Measurements from ENCODE around the gene TNFAIP8. TPM values are rescaled to one million over a fixed set of nuclear protein-coding genes. Genes with fewer than 3 reads are reported as not detected.

The TNFAIP8 gene
- total RNA-seq, 1 experiment from 2014 or later, result 8.0 TPM

- Histone ChIP-seq H3K36me3 (ENCODE audit: control insufficient read depth, insufficient read depth, low read length) (no peaks in the 10 kb centered on the region), H3K4me1 (ENCODE audit: control insufficient read depth, insufficient read depth, low read length) (no peaks in the 10 kb centered on the region), H3K27ac (ENCODE audit: low read length) (no peak overlapping the region), H3K4me3 (ENCODE audit: low read depth in 2 of 2, low read length in 2 of 2) (no peak overlapping the region), H3K27me3 (ENCODE audit: control insufficient read depth, insufficient read depth, low read length) (peaks cover 4% of the 10 kb centered on the region; the same call in 1 of the 2 replicates), H3K9me3 (ENCODE audit: control insufficient read depth, insufficient read depth, low read depth, low read length) (no peaks in the 10 kb centered on the region)
- TF ChIP-seq TCF7L2 (IDR thresholded peaks at IDR 0.05; ENCODE audit: low read depth, low read length) (no peak), REST (IDR thresholded peaks at IDR 0.05; ENCODE audit: insufficient read depth in 1 of 2, low read depth in 2 of 2, low read length in 1 of 2) (no peak), POLR2AphosphoS5 (IDR thresholded peaks at IDR 0.05; ENCODE audit: low read depth, low read length) (no peak), SIN3A (IDR thresholded peaks at IDR 0.05; ENCODE audit: borderline replicate concordance, insufficient read depth, low read depth, low read length) (no peak), CTCF (IDR thresholded peaks at IDR 0.05) (no peak)
- in situ Hi-C loops (cut with HindIII; ENCODE audit: low pct_unique_long_range_greater_than_20kb, low sequenced_read_pairs) (no loop called here), intact Hi-C loops (cut with micrococcal nuclease; ENCODE audit: unreplicated experiment) (no loop called here)
- POLR2A ChIA-PET, result no interaction called here
- DNase-seq (ENCODE audit: low read depth, low spot score) (no peak), ATAC-seq (no peak)
- CTCF ChIA-PET, result no interaction called here
- BruUV-seq (replicated peaks), result no TSS peak
These were observed 64.3 kb downstream of the TNFAIP8 start for GRCh38 chr5:119420169-119420568.

- Histone ChIP-seq H3K9me3 (ENCODE audit: control insufficient read depth, insufficient read depth, low read depth, low read length) (no peaks in the 10 kb centered on the region), H3K27me3 (ENCODE audit: control insufficient read depth, insufficient read depth, low read length) (peaks cover 4% of the 10 kb centered on the region; the same call in 1 of the 2 replicates), H3K27ac (ENCODE audit: low read length) (no peak overlapping the region), H3K4me3 (ENCODE audit: low read depth in 2 of 2, low read length in 2 of 2) (no peak overlapping the region), H3K36me3 (ENCODE audit: control insufficient read depth, insufficient read depth, low read length) (no peaks in the 10 kb centered on the region), H3K4me1 (ENCODE audit: control insufficient read depth, insufficient read depth, low read length) (no peaks in the 10 kb centered on the region)
- CTCF ChIA-PET, result no interaction called here
- ATAC-seq (no peak), DNase-seq (ENCODE audit: low read depth, low spot score) (no peak)
- intact Hi-C loops (cut with micrococcal nuclease; ENCODE audit: unreplicated experiment) (no loop called here), in situ Hi-C loops (cut with HindIII; ENCODE audit: low pct_unique_long_range_greater_than_20kb, low sequenced_read_pairs) (no loop called here)
- no TSS peak for BruUV-seq (replicated peaks)
- TF ChIP-seq CTCF (IDR thresholded peaks at IDR 0.05), result no peak
- POLR2A ChIA-PET, result no interaction called here
These were observed 70.2 kb downstream of the TNFAIP8 start for GRCh38 chr5:119426057-119426456.

- Histone ChIP-seq H3K9me3 (ENCODE audit: control insufficient read depth, insufficient read depth, low read depth, low read length) (no peaks in the 10 kb centered on the region), H3K36me3 (ENCODE audit: control insufficient read depth, insufficient read depth, low read length) (no peaks in the 10 kb centered on the region), H3K4me1 (ENCODE audit: control insufficient read depth, insufficient read depth, low read length) (no peaks in the 10 kb centered on the region), H3K27ac (ENCODE audit: low read length) (no peak overlapping the region), H3K27me3 (ENCODE audit: control insufficient read depth, insufficient read depth, low read length) (peaks cover 4% of the 10 kb centered on the region; the same call in 1 of the 2 replicates), H3K4me3 (ENCODE audit: low read depth in 2 of 2, low read length in 2 of 2) (no peak overlapping the region)
- DNase-seq (ENCODE audit: low read depth, low spot score) (no peak), ATAC-seq (no peak)
- POLR2A ChIA-PET, result no interaction called here
- no TSS peak for BruUV-seq (replicated peaks)
- CTCF ChIA-PET, result no interaction called here
- intact Hi-C loops (cut with micrococcal nuclease; ENCODE audit: unreplicated experiment), result no loop called here
- TF ChIP-seq CTCF (IDR thresholded peaks at IDR 0.05) (no peak), POLR2AphosphoS5 (IDR thresholded peaks at IDR 0.05; ENCODE audit: low read depth, low read length) (no peak), SIN3A (IDR thresholded peaks at IDR 0.05; ENCODE audit: borderline replicate concordance, insufficient read depth, low read depth, low read length) (no peak), REST (IDR thresholded peaks at IDR 0.05; ENCODE audit: insufficient read depth in 1 of 2, low read depth in 2 of 2, low read length in 1 of 2) (no peak), TCF7L2 (IDR thresholded peaks at IDR 0.05; ENCODE audit: low read depth, low read length) (no peak)
- in situ Hi-C loops (cut with HindIII; ENCODE audit: low pct_unique_long_range_greater_than_20kb, low sequenced_read_pairs), result no loop called here
These were observed 71.2 kb downstream of the TNFAIP8 start for GRCh38 chr5:119427060-119427459.
